GM19239 (cell line): ENCODE data around the gene FFAR1.
A peak's percentile ranks its signal among the peaks of the same experiment; 100 is the strongest.

Source experiments
- DNase-seq: peaks from one replicate; pipeline ENCODE4 v3.0.0; 2011; ENCODE audit warnings: low spot score; ENCODE audit not compliant: insufficient read length
- FAIRE-seq: peaks from 2 replicates; lab custom pipeline; 2011; peaks lifted over from hg19 to GRCh38; lab: Jason Lieb, UNC

FFAR1 gene

DNA sequence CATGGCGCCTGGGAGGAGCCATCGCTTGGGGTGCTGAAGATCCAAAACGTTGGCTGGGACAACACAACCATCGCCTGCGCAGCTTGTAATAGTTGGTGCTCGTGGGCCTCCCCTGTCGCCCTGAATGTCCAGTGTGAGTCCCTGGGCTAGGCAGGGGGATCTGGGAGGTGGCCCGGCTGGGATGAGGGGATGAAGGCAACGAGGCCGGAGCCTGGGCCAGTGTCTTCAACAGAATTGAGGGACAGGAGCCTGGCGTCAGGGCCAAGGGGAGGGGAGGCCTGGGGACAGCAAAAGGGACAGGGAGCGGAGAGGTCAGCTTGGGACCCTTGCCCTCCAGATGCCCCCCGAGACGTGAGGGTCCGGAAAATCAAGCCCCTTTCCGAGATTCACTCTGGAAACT is 6.7 kb upstream of the FFAR1 start:
- FAIRE-seq = no peak
- no peak for DNase-seq

DNA sequence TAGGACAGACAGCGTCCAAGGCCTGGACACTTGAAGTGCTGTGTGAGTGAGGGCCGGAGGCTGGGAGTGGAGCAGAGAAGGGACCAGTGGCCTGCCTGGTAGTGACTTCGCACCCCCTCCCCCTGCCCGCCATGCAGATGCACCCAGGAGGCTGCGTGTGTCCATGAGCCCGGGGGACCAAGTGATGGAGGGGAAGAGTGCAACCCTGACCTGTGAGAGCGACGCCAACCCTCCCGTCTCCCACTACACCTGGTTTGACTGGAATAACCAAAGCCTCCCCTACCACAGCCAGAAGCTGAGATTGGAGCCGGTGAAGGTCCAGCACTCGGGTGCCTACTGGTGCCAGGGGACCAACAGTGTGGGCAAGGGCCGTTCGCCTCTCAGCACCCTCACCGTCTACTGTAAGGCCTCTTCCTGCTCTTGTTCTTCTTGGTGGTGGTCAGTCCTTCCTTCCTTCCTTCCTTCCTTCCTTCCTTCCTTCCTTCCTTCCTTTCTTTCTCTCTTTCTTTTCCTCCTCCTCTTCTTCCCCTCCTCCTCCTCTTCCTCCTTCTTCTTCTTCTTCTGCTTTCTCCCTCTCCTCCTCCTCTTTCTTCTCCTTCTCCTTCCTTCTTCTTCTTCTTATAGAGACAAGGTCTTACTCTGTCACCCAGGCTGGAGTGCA is 6.0 kb upstream of the FFAR1 start:
- DNase-seq = no peak
- FAIRE-seq = no peak

DNA sequence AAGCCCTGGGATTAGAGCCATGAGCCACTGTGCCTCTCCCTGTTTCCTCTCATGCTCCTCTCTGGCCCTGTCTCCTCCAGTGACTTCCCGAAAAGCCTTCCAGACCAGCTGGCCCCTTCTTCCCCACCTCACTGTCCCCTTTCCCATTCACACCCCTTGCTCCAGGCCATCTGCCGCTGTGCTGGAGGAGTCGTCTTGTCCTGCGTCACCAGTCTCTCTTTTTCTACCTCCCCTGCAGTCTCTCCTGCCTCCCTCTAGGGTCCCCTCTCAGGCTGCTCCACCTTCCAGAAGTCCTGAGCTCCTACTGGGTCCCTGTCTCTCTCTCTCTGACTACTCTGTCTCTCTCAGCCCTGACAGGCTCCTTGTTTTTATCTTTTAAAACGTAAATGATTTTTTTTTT is 5.3 kb upstream of the FFAR1 start:
- FAIRE-seq (no peak), DNase-seq (no peak)

GRCh38 chr19:35344511-35345031 is 3.1 kb upstream of the FFAR1 start:
- no peak for DNase-seq
- FAIRE-seq = no peak

- DNase-seq (no peak), FAIRE-seq (no peak)
Observed at GRCh38 chr19:35345671-35346111, 2.0 kb upstream of the FFAR1 start.

DNA sequence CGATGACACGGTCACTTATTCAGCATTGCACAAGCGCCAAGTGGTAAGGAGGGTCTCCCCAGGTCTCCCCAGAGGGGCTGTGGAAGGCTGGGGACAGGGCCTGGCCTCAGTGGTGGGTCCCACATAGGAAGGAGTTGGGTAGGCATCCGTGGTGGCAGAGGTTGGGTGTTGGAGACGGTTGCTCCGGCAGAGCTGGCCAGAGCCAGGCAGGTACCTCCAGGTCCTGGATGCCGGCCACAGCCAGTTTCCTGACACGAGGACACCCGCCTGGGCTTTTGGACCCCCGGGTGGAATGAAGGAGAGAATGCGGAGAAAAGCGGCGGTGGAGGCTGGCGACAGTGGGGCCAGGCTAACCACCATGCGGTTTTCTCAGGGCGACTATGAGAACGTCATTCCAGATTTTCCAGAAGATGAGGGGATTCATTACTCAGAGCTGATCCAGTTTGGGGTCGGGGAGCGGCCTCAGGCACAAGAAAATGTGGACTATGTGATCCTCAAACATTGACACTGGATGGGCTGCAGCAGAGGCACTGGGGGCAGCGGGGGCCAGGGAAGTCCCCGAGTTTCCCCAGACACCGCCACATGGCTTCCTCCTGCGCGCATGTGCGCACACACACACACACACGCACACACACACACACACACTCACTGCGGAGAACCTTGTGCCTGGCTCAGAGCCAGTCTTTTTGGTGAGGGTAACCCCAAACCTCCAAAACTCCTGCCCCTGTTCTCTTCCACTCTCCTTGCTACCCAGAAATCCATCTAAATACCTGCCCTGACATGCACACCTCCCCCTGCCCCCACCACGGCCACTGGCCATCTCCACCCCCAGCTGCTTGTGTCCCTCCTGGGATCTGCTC is 1.3 kb upstream of the FFAR1 start:
- DNase-seq = no peak
- no peak for FAIRE-seq

DNA sequence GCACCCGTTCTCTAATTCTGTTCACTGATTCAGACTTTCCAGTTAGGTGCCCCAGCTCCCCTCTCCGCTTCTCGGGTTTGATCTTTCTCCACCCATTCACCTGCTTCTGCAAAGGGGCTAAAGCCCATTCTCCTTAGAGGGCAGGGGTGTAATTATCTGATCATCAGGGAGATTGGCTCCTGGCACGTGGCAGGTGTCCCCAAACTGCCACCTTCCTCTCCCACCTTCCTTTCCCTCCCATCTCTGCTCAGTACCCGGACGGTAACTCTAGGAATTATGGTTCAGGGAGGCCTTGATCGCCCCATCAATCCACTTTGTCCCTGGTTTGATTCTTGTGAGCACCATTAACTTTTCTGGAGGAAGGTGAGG is 212 bp downstream of the FFAR1 start:
- FAIRE-seq = no peak

DNA sequence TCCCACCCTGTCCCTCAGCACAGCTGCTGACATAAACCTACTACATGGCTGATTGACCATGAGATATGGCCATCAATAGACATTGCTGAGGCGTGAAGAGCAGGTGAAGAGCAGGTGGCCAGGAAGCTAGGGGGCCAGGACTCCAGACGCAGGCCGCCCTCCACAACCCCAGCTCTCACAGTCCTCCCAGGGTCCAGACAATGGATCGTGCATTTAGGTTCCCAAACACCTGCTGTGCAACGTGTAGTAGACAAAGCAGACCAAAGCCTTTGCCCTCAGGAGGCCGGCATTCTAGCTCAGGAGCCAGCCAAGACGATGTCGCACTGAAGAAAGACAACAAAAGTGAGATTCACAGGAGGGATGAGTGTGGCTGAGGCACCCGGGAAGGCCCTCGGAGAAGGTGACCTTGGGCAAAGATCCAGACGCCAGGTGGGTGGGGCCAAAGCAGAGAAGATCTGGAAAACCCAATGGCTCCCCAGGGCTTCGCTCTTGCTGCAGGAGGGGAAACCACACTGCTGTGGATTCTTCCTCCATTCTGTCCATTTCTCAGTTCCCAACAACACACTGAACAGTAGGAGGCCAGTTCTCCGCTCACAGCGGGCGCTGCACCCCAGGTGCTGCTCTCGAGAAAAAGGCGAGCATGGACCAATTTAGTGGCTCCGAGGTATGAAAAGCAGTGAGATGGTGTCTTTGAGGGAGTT is 1.4 kb downstream of the FFAR1 start:
- no peak for DNase-seq
- FAIRE-seq = peak; percentile 89

More for the DNA sequence above, 212 bp downstream of the FFAR1 start:
- no peak for DNase-seq

DNA sequence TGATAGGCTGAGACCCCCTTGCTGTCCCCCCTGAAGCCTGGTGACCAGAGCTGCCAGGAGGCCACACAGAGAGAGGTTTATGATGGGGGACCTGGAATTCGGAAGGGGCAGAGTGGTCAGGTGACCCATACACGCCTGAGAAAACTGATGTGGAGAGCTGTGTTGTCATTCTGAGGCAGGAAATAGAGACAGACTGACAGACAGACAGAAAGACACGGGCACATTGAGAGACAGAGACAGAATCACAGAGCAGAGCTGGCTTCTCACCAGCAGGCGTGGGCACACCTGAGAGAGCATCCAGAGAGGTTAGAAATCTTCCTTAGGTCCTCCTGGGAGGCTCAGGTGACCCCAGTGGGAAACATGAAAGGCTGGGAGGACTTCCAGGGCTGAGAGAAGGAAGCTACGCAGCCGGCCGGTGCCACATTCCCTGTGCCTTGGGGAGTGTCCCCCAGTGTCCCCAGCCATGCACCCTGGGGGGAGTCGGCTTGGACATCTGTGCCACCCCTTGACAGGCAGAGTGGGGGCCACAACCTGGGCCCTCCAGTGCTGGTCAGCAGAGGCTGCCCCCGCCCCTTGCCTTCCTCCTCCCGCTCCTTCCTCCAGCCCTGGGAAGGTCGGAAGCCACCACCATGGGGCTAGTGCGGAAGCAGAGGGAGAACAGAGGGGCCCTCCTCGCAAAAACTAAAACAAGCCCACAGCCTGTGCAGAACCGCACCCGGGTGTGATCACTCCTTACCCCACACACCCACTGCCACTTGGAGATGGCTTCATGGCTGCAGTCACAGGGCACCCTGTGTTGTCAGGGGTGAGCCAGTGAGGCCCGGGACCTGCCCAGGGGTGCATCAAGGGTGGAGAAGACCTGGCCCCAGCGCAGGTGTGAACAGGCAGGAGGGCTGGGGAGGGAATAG is 2.2 kb downstream of the FFAR1 start:
- FAIRE-seq = no peak
- DNase-seq = no peak

GRCh38 chr19:35350591-35350990 is 2.9 kb downstream of the FFAR1 start:
- FAIRE-seq = no peak
- DNase-seq = no peak

- DNase-seq = no peak
- no peak for FAIRE-seq
Observed at GRCh38 chr19:35351411-35352176, 3.9 kb downstream of the FFAR1 start.

- FAIRE-seq (no peak), DNase-seq (no peak)
Observed at GRCh38 chr19:35352177-35352447, 4.4 kb downstream of the FFAR1 start.

DNA sequence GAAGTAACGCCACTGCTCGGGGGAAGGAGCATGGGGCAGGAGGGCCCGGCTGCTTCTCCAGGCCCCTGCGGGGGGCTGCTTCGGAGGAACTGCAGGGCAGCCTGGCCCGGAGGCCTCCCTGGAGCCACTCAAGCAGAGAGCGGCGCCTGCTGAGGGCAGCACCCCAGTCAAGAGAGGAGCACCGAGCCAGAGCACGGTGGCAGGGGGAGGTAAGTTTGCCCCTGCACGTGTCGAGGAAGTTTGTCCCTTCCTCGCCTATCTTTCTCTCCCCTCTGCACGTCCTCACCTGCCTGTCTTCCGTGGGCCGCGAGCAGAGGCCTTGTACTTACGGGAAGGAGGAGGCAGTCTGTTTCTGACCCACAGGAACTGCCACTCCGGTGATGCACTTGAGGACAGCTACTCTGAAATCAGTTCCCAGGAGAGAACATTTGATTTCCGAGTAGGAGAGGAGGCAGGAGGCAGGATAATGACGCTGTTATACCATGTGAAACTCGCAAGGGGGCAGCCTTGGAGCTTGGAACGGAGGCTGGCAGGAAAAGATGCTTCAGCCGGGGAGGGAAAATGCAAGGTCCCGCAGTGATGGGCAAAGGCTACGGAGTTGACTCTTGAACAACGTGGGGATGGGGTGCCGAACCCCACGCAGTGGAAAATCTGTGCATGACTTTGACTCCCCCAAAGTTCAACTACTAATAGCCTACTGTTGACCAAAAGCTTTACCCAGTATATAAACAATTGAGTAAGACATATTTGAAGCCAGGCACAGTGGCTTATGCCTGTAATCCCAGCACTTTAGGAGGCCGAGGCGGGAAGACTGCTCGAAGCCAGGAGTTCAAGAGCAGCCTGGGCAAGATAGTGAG is 5.0 kb downstream of the FFAR1 start:
- DNase-seq (peak; percentile 70), FAIRE-seq (peak; percentile 95)

- DNase-seq = no peak
- no peak for FAIRE-seq
Observed at GRCh38 chr19:35353635-35354034, 5.9 kb downstream of the FFAR1 start.

DNA sequence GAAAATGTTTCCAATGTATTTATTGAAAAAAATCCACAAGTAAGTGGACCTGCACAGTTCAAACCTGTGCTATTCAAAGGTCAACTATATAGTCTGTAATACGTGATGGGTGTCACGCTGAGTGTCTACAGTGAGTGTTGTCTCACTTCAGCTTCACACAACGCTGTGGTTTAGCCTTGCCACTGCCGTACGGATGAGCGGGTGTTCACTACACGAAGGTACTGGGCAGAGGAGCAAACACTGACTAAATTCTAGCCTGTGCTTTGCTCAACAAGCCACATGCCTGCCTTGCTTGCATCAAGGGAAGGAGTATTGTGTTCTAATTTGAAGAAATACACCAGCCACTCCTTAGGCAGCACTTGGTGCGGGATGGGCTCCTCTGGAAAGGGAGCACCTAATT is 7.2 kb downstream of the FFAR1 start:
- no peak for FAIRE-seq
- no peak for DNase-seq

GRCh38 chr19:35355791-35356460 is 8.2 kb downstream of the FFAR1 start:
- no peak for DNase-seq

DNA sequence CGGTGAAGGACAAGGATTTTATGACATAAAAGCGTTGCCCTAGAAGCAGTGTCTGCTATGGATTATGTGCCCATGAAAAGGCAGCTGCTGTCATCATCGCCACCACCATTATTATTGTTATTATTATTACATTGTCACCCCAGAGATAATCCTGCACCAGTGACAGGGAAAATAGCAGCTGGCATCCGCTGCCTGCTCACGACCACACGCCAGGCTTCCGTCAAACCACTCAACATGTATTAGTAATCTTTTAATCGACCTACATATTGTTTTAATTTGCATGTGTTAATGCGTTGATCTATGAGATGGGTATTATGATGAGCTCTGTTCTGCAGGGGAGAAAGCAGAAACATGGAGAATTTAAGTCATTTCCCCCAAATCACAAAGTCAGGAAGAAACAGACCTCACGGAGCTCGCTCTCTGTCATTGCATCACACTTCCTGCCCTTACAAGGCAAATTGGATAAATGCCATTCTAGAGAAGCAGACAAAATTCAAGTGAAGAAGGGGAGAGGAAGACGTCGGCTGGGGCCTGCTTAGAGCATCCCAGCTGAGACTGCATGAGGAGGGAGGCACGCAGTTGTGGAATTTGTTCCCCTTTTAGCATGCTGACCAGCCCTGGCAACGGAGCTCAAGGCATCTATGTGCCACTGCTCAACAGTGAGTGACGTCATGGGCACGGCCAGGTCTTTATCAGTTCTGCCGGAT is 10.3 kb downstream of the FFAR1 start, which contains the start of gene FFAR3:
Gene FFAR3 (plus strand): TSS at position 594 of the 707 bp plus-strand sequence. CDS start 431 bp downstream, outside the sequence.
- FAIRE-seq (no peak), DNase-seq (no peak)

More at GRCh38 chr19:35355791-35356460, 8.2 kb downstream of the FFAR1 start:
- FAIRE-seq = no peak
